Transverse colon (tissue), 4 donors: Measurements from ENCODE around the gene UNCX. TPM values are rescaled to one million over a fixed set of nuclear protein-coding genes. Genes with fewer than 3 reads are reported as not detected.

Source experiments
- DNase-seq: peaks from one replicate; pipeline ENCODE4 v3.0.0-alpha.2; 2019
- H3K27ac ChIP-seq, 4 donors: fragments of 200-600 bp; sonication (generic); 2 replicates each; pipeline ENCODE4 v1.5.1; 2016 to 2018; ENCODE audit warnings: inconsistent platforms in 4 of 4
- H3K27me3 ChIP-seq: fragments of 200-600 bp; sonication (generic); 2 replicates; pipeline ENCODE4 v1.5.1; 2017; ENCODE audit warnings: inconsistent platforms
- H3K36me3 ChIP-seq, 4 donors: fragments of 200-600 bp; sonication (generic); 2 replicates each; pipeline ENCODE4 v1.5.1; 2017 to 2019; ENCODE audit warnings: inconsistent platforms in 4 of 4
- H3K4me1 ChIP-seq, 4 donors: fragments of 200-600 bp; sonication (generic); 2 replicates each; pipeline ENCODE4 v1.5.1; 2017 to 2020; ENCODE audit warnings: inconsistent platforms in 4 of 4
- H3K4me3 ChIP-seq, 4 donors: fragments of 200-600 bp; sonication (generic); 1 replicate in 1 of 4; 2 replicates in 3 of 4; pipeline versions ENCODE4 v1.5.1 to v1.6.1; 2017 to 2019; ENCODE audit warnings: inconsistent platforms in 4 of 4
- H3K9me3 ChIP-seq, 2 donors: fragments of 200-600 bp; sonication (generic); 2 replicates each; pipeline ENCODE4 v1.5.1; 2017 to 2019; ENCODE audit warnings: inconsistent platforms in 2 of 2
- CTCF ChIP-seq, 5 experiments: fragments of 200-600 bp in 3 of 5; fragments of 450-650 bp in 2 of 5; sonication (generic) in 3 of 5; IDR thresholded peaks; 1 replicate in 2 of 5; 2 replicates in 3 of 5; pipeline ENCODE4 v1.5.1; 2016 to 2017; ENCODE audit warnings: antibody characterized with exemption in 5 of 5, inconsistent platforms in 3 of 5, mild to moderate bottlenecking in 2 of 5, moderate library complexity in 1 of 5
- EP300 ChIP-seq: sonication (generic); formaldehyde crosslinking; IDR thresholded peaks from one replicate; pipeline ENCODE4 v1.6.1; 2017; ENCODE audit warnings: antibody characterized with exemption, low read depth
- POLR2A ChIP-seq: fragments of 450-650 bp; IDR thresholded peaks from one replicate; pipeline ENCODE4 v1.6.1; 2016; ENCODE audit warnings: antibody characterized with exemption, mild to moderate bottlenecking, moderate library complexity
- POLR2AphosphoS5 ChIP-seq, 3 donors: sonication (generic); formaldehyde crosslinking; IDR thresholded peaks; one replicate each; pipeline ENCODE4 v1.6.1; 2016; ENCODE audit warnings: antibody characterized with exemption in 3 of 3
- WGBS, 2 donors: methylation state at CpG; one replicate each; pipeline ENCODE4 v1.1.5; 2018; ENCODE audit warnings: low coverage in 1 of 2; 5-methylcytosine and 5-hydroxymethylcytosine counted together
- in situ Hi-C, 4 donors: fragments of 200-750 bp; cut with MboI; loops; one replicate each; pipeline versions ENCODE4 v1.15.0 to v1.15.1; 2017; ENCODE audit warnings: low sequenced_read_pairs in 3 of 4, low pct_ligation_motif_present in 1 of 4, low pct_unique_long_range_greater_than_20kb in 1 of 4
- intact Hi-C: fragments of 100-400 bp; cut with DNase I; formaldehyde crosslinking; loops from one replicate; pipeline ENCODE4 v1.15.1; 2023; ENCODE audit warnings: low total_unique reads
- total RNA-seq, 4 donors: library from RNA; depleted of rRNA; stranded (reverse); fragments of >200 nt; gene quantifications; one replicate each; pipeline ENCODE4 v1.1.0, GENCODE V29; 2016

UNCX gene
- total RNA-seq, 4 donors from 2014 or later, result not detected

GRCh38 chr7:1229956-1230355 is 2.7 kb upstream of the UNCX start:
- in situ Hi-C loops, result no loop called here
- H3K4me1 ChIP-seq, result peaks cover 0 to 6% (median 3%) of the 10 kb centered on the region in 4 donors

GRCh38 chr7:1230411-1231213 is 2.1 kb upstream of the UNCX start:
- H3K27me3 ChIP-seq, result peaks cover 100% of the 10 kb centered on the region
- intact Hi-C loops (loop anchor here (10.0 kb wide), 1 partner anchor 184 kb away; no protein-coding TSS in a partner anchor), in situ Hi-C loops (no loop called here)
- 10 to 20% methylated on average over 47 to 64 of the region's 64 CpGs for WGBS, 2 donors
- no peak for TF ChIP-seq CTCF (IDR thresholded peaks at IDR 0.05)
- TF ChIP-seq POLR2AphosphoS5 (IDR thresholded peaks at IDR 0.05), result no peak
- TF ChIP-seq POLR2A, result no peak
- no peak overlapping the region for H3K27ac ChIP-seq
- peaks cover 0 to 8% (median 6%) of the 10 kb centered on the region in 4 donors for H3K4me1 ChIP-seq
- DNase-seq, result no peak
- no peak overlapping the region for H3K4me3 ChIP-seq
- no peaks in the 10 kb centered on the region for H3K9me3 ChIP-seq
- H3K36me3 ChIP-seq, result no peaks in the 10 kb centered on the region

More at GRCh38 chr7:1229956-1230355, 2.7 kb upstream of the UNCX start:
- Histone ChIP-seq H3K9me3 (no peaks in the 10 kb centered on the region), H3K36me3 (no peaks in the 10 kb centered on the region), H3K27me3 (peaks cover 100% of the 10 kb centered on the region), H3K27ac (no peak overlapping the region), H3K4me3 (no peak overlapping the region)
- WGBS, 2 donors, result 14% methylated on average over 21 of the region's 37 CpGs; no CpG with 5 or more reads in 1 of the 2 donors
- no peak for DNase-seq
- TF ChIP-seq POLR2AphosphoS5 (IDR thresholded peaks at IDR 0.05), result no peak
- TF ChIP-seq CTCF (IDR thresholded peaks at IDR 0.05), result no peak
- no peak for TF ChIP-seq EP300
- TF ChIP-seq POLR2A, result no peak
- intact Hi-C loops, result loop anchor here (10.0 kb wide), 1 partner anchor 185 kb away; no protein-coding TSS in a partner anchor

- DNase-seq, result no peak
- Histone ChIP-seq H3K4me3 (no peak overlapping the region), H3K27ac (no peak overlapping the region), H3K27me3 (peaks cover 99% of the 10 kb centered on the region), H3K9me3 (no peaks in the 10 kb centered on the region), H3K4me1 (peaks cover 0 to 9% (median 7%) of the 10 kb centered on the region in 4 donors), H3K36me3 (no peaks in the 10 kb centered on the region)
- intact Hi-C loops (loop anchor here (10.0 kb wide), 1 partner anchor 183 kb away; no protein-coding TSS in a partner anchor), in situ Hi-C loops (no loop called here)
- TF ChIP-seq POLR2A (no peak), POLR2AphosphoS5 (IDR thresholded peaks at IDR 0.05) (no peak), EP300 (no peak), CTCF (IDR thresholded peaks at IDR 0.05) (no peak)
- WGBS, 2 donors, result 8 to 17% methylated on average over 7 to 40 of the region's 40 CpGs
These were observed 1.2 kb upstream of the UNCX start for GRCh38 chr7:1231214-1232102.

GRCh38 chr7:1232103-1232466 is 587 bp upstream of the UNCX start:
- no peak for DNase-seq
- Histone ChIP-seq H3K27me3 (peaks cover 97% of the 10 kb centered on the region), H3K36me3 (no peaks in the 10 kb centered on the region), H3K9me3 (no peaks in the 10 kb centered on the region), H3K4me3 (no peak overlapping the region), H3K4me1 (peaks cover 0 to 12% (median 7%) of the 10 kb centered on the region in 4 donors), H3K27ac (no peak overlapping the region)
- in situ Hi-C loops, result no loop called here
- 17 to 18% methylated on average over 2 to 12 of the region's 12 CpGs for WGBS, 2 donors
- intact Hi-C loops, result loop anchor here (10.0 kb wide), 1 partner anchor 183 kb away; no protein-coding TSS in a partner anchor
- no peak for TF ChIP-seq POLR2AphosphoS5 (IDR thresholded peaks at IDR 0.05)
- no peak for TF ChIP-seq CTCF (IDR thresholded peaks at IDR 0.05)
- no peak for TF ChIP-seq EP300
- TF ChIP-seq POLR2A, result no peak
